Astrocyte (in vitro differentiated cells and primary cell): ENCODE results near the gene SH3BP2. TPM values are rescaled to one million over a fixed set of nuclear protein-coding genes. Genes with fewer than 3 reads are reported as not detected.

Source experiments
- DNase-seq: peaks from one replicate; pipeline ENCODE4 v3.0.0-alpha.2; 2010; ENCODE audit warnings: low read depth
- FAIRE-seq: peaks from 2 replicates; lab custom pipeline; 2011; peaks lifted over from hg19 to GRCh38; lab: Jason Lieb, UNC
- H2AFZ ChIP-seq: 2 replicates; pipeline ENCODE4 v1.6.0; 2012; ENCODE audit warnings: low read depth, low read length, inconsistent platforms
- H3K27ac ChIP-seq: 2 replicates; pipeline ENCODE4 v1.5.1; 2011; ENCODE audit warnings: low read depth, low read length, inconsistent platforms
- H3K27me3 ChIP-seq: 2 replicates; pipeline ENCODE4 v1.6.0; 2011; ENCODE audit warnings: low read length, inconsistent platforms; ENCODE audit not compliant: insufficient read depth
- H3K36me3 ChIP-seq: 2 replicates; pipeline ENCODE4 v1.5.1; 2011; ENCODE audit warnings: low read length, inconsistent platforms; ENCODE audit not compliant: insufficient read depth
- H3K4me1 ChIP-seq: 2 replicates; pipeline ENCODE4 v1.5.1; 2011; ENCODE audit warnings: low read length, inconsistent platforms; ENCODE audit not compliant: insufficient read depth
- H3K4me2 ChIP-seq: 2 replicates; pipeline ENCODE4 v1.6.0; 2012; ENCODE audit warnings: low read length, inconsistent platforms
- H3K4me3 ChIP-seq: 2 replicates; pipeline ENCODE4 v1.5.1; 2011; ENCODE audit warnings: low read depth, mild to moderate bottlenecking, low read length, inconsistent platforms; ENCODE audit not compliant: insufficient read depth
- H3K79me2 ChIP-seq: 2 replicates; pipeline ENCODE4 v1.6.0; 2012; ENCODE audit warnings: mild to moderate bottlenecking, low read length, inconsistent platforms; ENCODE audit not compliant: insufficient read depth
- H3K9ac ChIP-seq: 2 replicates; pipeline ENCODE4 v1.6.0; 2012; ENCODE audit warnings: mild to moderate bottlenecking, low read length, inconsistent platforms
- H3K9me3 ChIP-seq: 2 replicates; pipeline ENCODE4 v1.5.1; 2012; ENCODE audit warnings: low read depth, mild to moderate bottlenecking, low read length, inconsistent platforms; ENCODE audit not compliant: insufficient read depth
- H4K20me1 ChIP-seq: 2 replicates; pipeline ENCODE4 v1.6.0; 2012; ENCODE audit warnings: low read length, inconsistent platforms; ENCODE audit not compliant: insufficient read depth
- H3K27ac Mint-ChIP-seq: one replicate; pipeline ENCODE4 v1.8.0; 2021; ENCODE audit warnings: mild to moderate bottlenecking, mixed read lengths; ENCODE audit not compliant: unreplicated experiment
- H3K27me3 Mint-ChIP-seq: one replicate; pipeline ENCODE4 v1.8.0; 2021; ENCODE audit warnings: low read depth, mixed read lengths; ENCODE audit not compliant: unreplicated experiment
- H3K36me3 Mint-ChIP-seq: one replicate; pipeline ENCODE4 v1.8.0; 2021; ENCODE audit warnings: low read depth, mixed read lengths; ENCODE audit not compliant: unreplicated experiment
- H3K4me1 Mint-ChIP-seq: one replicate; pipeline ENCODE4 v1.8.0; 2021; ENCODE audit warnings: low read depth, mixed read lengths; ENCODE audit not compliant: unreplicated experiment
- H3K4me3 Mint-ChIP-seq: one replicate; pipeline ENCODE4 v1.8.0; 2021; ENCODE audit warnings: mild to moderate bottlenecking, moderate library complexity, mixed read lengths; ENCODE audit not compliant: unreplicated experiment
- H3K9me3 Mint-ChIP-seq: one replicate; pipeline ENCODE4 v1.8.0; 2021; ENCODE audit warnings: mild to moderate bottlenecking, mixed read lengths; ENCODE audit not compliant: unreplicated experiment
- EZH2 ChIP-seq: IDR thresholded peaks from 2 replicates; pipeline ENCODE4 v1.6.1; 2012; ENCODE audit warnings: mild to moderate bottlenecking, low read length, inconsistent platforms; ENCODE audit not compliant: insufficient read depth
- total RNA-seq: library from RNA; stranded (reverse); gene quantifications from 2 replicates; pipeline ENCODE4 v1.2.1, GENCODE V29; 2021
- TF ChIP-seq, protein P1 (sequence below): IDR thresholded peaks from 2 replicates; pipeline ENCODE4 v1.5.1; 2011; ENCODE audit warnings: low read depth, mild to moderate bottlenecking, inconsistent platforms, low read length, moderate library complexity; ENCODE audit not compliant: insufficient read depth

SH3BP2 gene
- total RNA-seq, 1 donor from 2014 or later, result 33.7 TPM

DNA sequence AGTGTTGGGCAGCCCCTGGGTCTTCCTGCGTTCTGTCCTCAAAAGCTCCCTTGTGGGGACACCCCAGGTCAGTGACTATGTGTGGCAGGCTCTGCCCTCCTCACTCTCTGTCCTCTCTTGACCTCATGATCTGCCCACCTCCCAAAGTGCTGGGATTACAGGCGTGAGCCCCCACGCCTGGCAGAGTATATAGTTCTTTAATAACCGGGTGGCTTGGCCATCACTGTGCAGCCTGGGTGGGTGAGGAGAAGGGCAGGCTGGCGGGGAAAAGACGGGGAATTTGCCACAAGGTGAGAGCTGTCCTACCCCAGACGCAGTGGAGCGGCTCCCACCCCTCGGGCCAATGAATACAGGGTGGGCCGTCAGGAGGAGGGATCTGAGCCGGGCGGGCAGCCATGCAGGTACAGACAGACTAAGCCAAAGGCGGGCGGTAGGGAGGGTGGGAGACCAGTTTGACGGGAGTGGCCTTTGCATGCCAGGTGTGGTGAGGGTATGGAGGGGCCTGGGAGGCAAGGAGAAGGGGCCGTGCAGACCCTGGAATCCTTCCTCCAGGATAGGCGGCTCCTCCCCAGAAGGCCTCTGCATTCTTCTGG lies 2.5 kb downstream of the SH3BP2 start:
- FAIRE-seq, result no peak
- no peaks in the 10 kb centered on the region for H4K20me1 ChIP-seq
- TF ChIP-seq, protein P1, sequence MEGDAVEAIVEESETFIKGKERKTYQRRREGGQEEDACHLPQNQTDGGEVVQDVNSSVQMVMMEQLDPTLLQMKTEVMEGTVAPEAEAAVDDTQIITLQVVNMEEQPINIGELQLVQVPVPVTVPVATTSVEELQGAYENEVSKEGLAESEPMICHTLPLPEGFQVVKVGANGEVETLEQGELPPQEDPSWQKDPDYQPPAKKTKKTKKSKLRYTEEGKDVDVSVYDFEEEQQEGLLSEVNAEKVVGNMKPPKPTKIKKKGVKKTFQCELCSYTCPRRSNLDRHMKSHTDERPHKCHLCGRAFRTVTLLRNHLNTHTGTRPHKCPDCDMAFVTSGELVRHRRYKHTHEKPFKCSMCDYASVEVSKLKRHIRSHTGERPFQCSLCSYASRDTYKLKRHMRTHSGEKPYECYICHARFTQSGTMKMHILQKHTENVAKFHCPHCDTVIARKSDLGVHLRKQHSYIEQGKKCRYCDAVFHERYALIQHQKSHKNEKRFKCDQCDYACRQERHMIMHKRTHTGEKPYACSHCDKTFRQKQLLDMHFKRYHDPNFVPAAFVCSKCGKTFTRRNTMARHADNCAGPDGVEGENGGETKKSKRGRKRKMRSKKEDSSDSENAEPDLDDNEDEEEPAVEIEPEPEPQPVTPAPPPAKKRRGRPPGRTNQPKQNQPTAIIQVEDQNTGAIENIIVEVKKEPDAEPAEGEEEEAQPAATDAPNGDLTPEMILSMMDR, result no peak
- no peak for TF ChIP-seq EZH2
- H2AFZ ChIP-seq, result no peak overlapping the region
- Mint-ChIP-seq H3K4me1 (peaks cover 9% of the 10 kb centered on the region), H3K27ac (no peak overlapping the region), H3K36me3 (no peaks in the 10 kb centered on the region), H3K4me3 (peak overlapping the region; percentile 54), H3K9me3 (no peaks in the 10 kb centered on the region), H3K27me3 (no peaks in the 10 kb centered on the region)
- peak overlapping the region; percentile 63 for H3K9ac ChIP-seq
- H3K36me3 ChIP-seq, result no peaks in the 10 kb centered on the region
- no peaks in the 10 kb centered on the region for H3K9me3 ChIP-seq
- no peak overlapping the region for H3K4me3 ChIP-seq
- no peak overlapping the region for H3K27ac ChIP-seq
- H3K4me1 ChIP-seq, result peaks cover 38% of the 10 kb centered on the region
- H3K79me2 ChIP-seq, result peaks cover 48% of the 10 kb centered on the region
- no peaks in the 10 kb centered on the region for H3K27me3 ChIP-seq
- peak overlapping the region; percentile 82 for H3K4me2 ChIP-seq
- DNase-seq, result no peak

DNA sequence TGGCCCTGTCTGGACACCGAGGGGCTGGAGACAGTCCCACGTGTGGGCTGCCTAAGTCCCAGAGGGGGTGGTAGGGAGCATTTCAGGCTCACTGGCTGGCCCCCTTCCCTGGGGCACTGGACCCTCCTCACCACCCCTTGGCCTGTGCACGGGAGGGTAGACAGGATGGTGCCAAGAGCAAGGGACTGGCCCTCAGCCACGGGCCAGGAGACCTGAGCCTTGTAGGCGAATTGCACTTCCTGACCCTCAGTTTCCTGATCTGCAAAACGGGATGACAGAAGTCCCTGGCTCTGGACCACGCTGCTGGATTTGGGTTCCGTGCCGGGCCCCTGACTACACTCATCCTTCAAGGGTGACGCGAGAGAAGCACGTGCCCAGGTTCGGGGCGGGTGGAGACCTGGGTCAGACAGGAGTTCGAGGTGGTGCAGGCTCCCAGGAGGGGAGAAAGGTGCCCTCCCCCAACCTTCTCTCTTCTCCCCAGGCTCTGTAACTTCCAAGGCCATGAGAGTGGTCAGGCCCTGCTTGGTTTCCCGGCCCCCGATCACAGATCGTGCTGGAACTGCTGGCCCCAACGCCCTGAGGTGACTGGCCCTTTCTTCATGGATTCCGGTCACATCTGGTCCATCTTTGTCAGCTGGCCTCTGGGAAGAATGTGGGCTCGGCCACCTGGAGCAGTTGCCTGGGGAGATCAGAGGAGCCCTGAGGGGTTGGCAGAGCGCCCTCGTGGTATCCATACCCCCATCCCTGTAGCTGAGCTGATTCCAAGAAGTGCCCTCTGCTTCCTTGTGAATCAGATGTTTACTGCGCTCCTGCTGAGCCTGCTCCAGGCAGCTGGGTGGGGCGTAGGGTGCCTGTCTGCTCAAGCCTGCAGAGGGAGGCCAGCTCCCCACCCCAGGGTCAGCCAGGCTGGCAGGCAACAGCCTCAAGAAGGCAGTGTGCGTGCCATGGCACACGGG lies 3.3 kb downstream of the SH3BP2 start:
- no peaks in the 10 kb centered on the region for H3K36me3 Mint-ChIP-seq
- H3K4me1 Mint-ChIP-seq, result peaks cover 13% of the 10 kb centered on the region
- no peak for FAIRE-seq

More for the DNA sequence above, 3.3 kb downstream of the SH3BP2 start:
- Histone ChIP-seq H3K36me3 (no peaks in the 10 kb centered on the region), H3K79me2 (peaks cover 51% of the 10 kb centered on the region), H3K9ac (no peak overlapping the region), H3K4me2 (peak overlapping the region; percentile 19), H3K9me3 (no peaks in the 10 kb centered on the region), H2AFZ (peak overlapping the region; percentile 2), H4K20me1 (no peaks in the 10 kb centered on the region), H3K27ac (no peak overlapping the region), H3K4me3 (no peak overlapping the region), H3K27me3 (no peaks in the 10 kb centered on the region), H3K4me1 (peaks cover 46% of the 10 kb centered on the region)
- no peak for TF ChIP-seq EZH2
- TF ChIP-seq, protein P1, result no peak
- no peaks in the 10 kb centered on the region for H3K9me3 Mint-ChIP-seq
- H3K27me3 Mint-ChIP-seq, result no peaks in the 10 kb centered on the region
- no peak overlapping the region for H3K4me3 Mint-ChIP-seq
- peak; percentile 46 for DNase-seq
- no peak overlapping the region for H3K27ac Mint-ChIP-seq
